GM12875 (cell line): Measurements from ENCODE around the gene RNF149.

Experiments used
- H3K4me3 ChIP-seq: one replicate; pipeline ENCODE4 v1.5.1; 2011; ENCODE audit warnings: low read depth, low read length, control low read depth
- CTCF ChIP-seq: IDR thresholded peaks from 2 replicates; pipeline ENCODE4 v1.5.1; 2011; ENCODE audit warnings: low read depth, mild to moderate bottlenecking, control low read depth, inconsistent platforms, low read length, moderate library complexity, borderline replicate concordance; ENCODE audit not compliant: insufficient read depth

Gene RNF149

GRCh38 chr2:101351207-101351606 lies 42.7 kb upstream of the RNF149 start:
- no peak for TF ChIP-seq CTCF

GRCh38 chr2:101349893-101350662 lies 41.6 kb upstream of the RNF149 start:
- no peak overlapping the region for H3K4me3 ChIP-seq
- TF ChIP-seq CTCF, result no peak

More at GRCh38 chr2:101351207-101351606, 42.7 kb upstream of the RNF149 start:
- H3K4me3 ChIP-seq, result no peak overlapping the region

GRCh38 chr2:101348883-101349282 lies 40.4 kb upstream of the RNF149 start:
- no peak for TF ChIP-seq CTCF
- no peak overlapping the region for H3K4me3 ChIP-seq

- TF ChIP-seq CTCF, result no peak
- no peak overlapping the region for H3K4me3 ChIP-seq
These were observed 38.4 kb upstream of the RNF149 start for GRCh38 chr2:101346909-101347308.

GRCh38 chr2:101344137-101344536 lies 35.6 kb upstream of the RNF149 start:
- TF ChIP-seq CTCF, result no peak
- no peak overlapping the region for H3K4me3 ChIP-seq

GRCh38 chr2:101342625-101343008 lies 34.1 kb upstream of the RNF149 start:
- TF ChIP-seq CTCF, result no peak
- H3K4me3 ChIP-seq, result no peak overlapping the region

GRCh38 chr2:101341901-101342624 lies 33.6 kb upstream of the RNF149 start:
- TF ChIP-seq CTCF, result peak; percentile 86
- no peak overlapping the region for H3K4me3 ChIP-seq
